Measurements from ENCODE around the gene ZBTB7C. TPM values are rescaled to one million over a fixed set of nuclear protein-coding genes. Genes with fewer than 3 reads are reported as not detected.

ZBTB7C gene
- total and polyA plus RNA-seq, 2 of the 8 experiments (the other 6 are each of a cell fraction or from before 2014, with no cell fraction given): 0.15 to 0.45 TPM

GRCh38 chr18:48123941-48124340, 285.2 kb downstream of the ZBTB7C start:
- no peak overlapping the region for H3K56ac ChIP-seq (replicated peaks; ENCODE audit: insufficient read length, low read depth, low read length)
- H2AK5ac ChIP-seq (ENCODE audit: low read depth, low read length): no peak overlapping the region
- WGBS, 2 experiments (ENCODE audit: extremely low coverage in 1 of 2, insufficient coverage in 1 of 2, insufficient read length in 1 of 2, insufficient replicate concordance in 2 of 2, low coverage in 1 of 2, low lambda C conversion rate in 2 of 2, missing lambda C conversion rate in 1 of 2): 86% methylated on average over 4 of the region's 4 CpGs; no CpG with 5 or more reads in 1 of the 2 experiments
- no peak overlapping the region for H2BK12ac ChIP-seq (ENCODE audit: low read depth, low read length)
- no peak overlapping the region for H3K14ac ChIP-seq (ENCODE audit: insufficient read length)
- no peak for DNase-seq (ENCODE audit: low read depth in 1 of 2, low spot score in 2 of 2)
- no peak overlapping the region for H2BK20ac ChIP-seq (ENCODE audit: low read length)
- no peak overlapping the region for H2AFZ ChIP-seq (ENCODE audit: low read length)
- no peaks in the 10 kb centered on the region for H4K20me1 ChIP-seq (replicated peaks in 1 of 2; ENCODE audit: control insufficient read depth in 1 of 2, insufficient read depth in 2 of 2, low read length in 2 of 2)
- H2BK15ac ChIP-seq (ENCODE audit: low read length): no peak overlapping the region
- no peak overlapping the region for H4K8ac ChIP-seq (ENCODE audit: extremely low read depth, insufficient read depth, low read length)
- no peak for FAIRE-seq
- H3K9me3 ChIP-seq (ENCODE audit: insufficient read depth in 2 of 2, low read depth in 1 of 2, low read length in 1 of 2): no peaks in the 10 kb centered on the region
- no peaks in the 10 kb centered on the region for H3K27me3 ChIP-seq (replicated peaks in 1 of 4; ENCODE audit: control insufficient read depth in 3 of 4, extremely low read depth in 1 of 4, insufficient read depth in 3 of 4, low read length in 3 of 4)
- H2BK5ac ChIP-seq (ENCODE audit: low read depth, low read length): no peak overlapping the region
- H3K36me3 ChIP-seq (ENCODE audit: control insufficient read depth in 2 of 4, insufficient read depth in 4 of 4, low read length in 3 of 4): no peaks in the 10 kb centered on the region
- no peak overlapping the region for H3K23ac ChIP-seq (ENCODE audit: insufficient read length)
- no peak overlapping the region for H4K5ac ChIP-seq (ENCODE audit: insufficient read length, low read depth, low read length)
- no peaks in the 10 kb centered on the region for H3K79me1 ChIP-seq (ENCODE audit: low read depth, low read length)
- no peak overlapping the region for H3K18ac ChIP-seq (ENCODE audit: extremely low read depth, low read length)
- no peaks in the 10 kb centered on the region for H3K79me2 ChIP-seq (ENCODE audit: control insufficient read depth in 1 of 2, insufficient read depth in 2 of 2, low read length in 2 of 2)
- H4K91ac ChIP-seq (replicated peaks; ENCODE audit: insufficient read length, low read length): no peak overlapping the region
- CTCF ChIA-PET (ENCODE audit: partially characterized antibody): interaction anchor here (0.9 to 2.2 kb wide), 7 partner anchors 14 to 369 kb away, joined by 3 to 6 read pairs (median 4); no protein-coding TSS in a partner anchor
- peaks cover 0 to 8% (median 4%) of the 10 kb centered on the region in 4 experiments; a peak in 3 of 7 replicates for H3K4me1 ChIP-seq (replicated peaks in 1 of 4; ENCODE audit: control insufficient read depth in 3 of 4, insufficient read depth in 4 of 4, low read length in 3 of 4)
- H3K23me2 ChIP-seq (ENCODE audit: low read depth, low read length): no peaks in the 10 kb centered on the region
- no peak overlapping the region for H3K27ac ChIP-seq (ENCODE audit: low read depth, low read length)
- H3K4me2 ChIP-seq (ENCODE audit: insufficient read depth in 1 of 2, low read depth in 2 of 2, low read length in 2 of 2): no peak overlapping the region
- TF ChIP-seq CBX5 (IDR thresholded peaks at IDR 0.05; ENCODE audit: low read depth, low read length) (no peak), CTBP2 (IDR thresholded peaks at IDR 0.05; ENCODE audit: borderline replicate concordance, insufficient read depth, insufficient read length, low read length) (no peak), RXRA (IDR thresholded peaks at IDR 0.05; ENCODE audit: insufficient read depth, low read depth, low read length) (no peak), KDM4A (IDR thresholded peaks at IDR 0.05; ENCODE audit: low read depth, low read length, severe bottlenecking) (no peak), NRF1 (IDR thresholded peaks at IDR 0.05; ENCODE audit: low read depth, low read length) (no peak), CTCF (IDR thresholded peaks at IDR 0.05; ENCODE audit: control extremely low read depth in 1 of 3, insufficient read depth in 1 of 3, low read depth in 1 of 3, low read length in 3 of 3) (no peak), SRF (IDR thresholded peaks at IDR 0.05; ENCODE audit: low read depth, low read length) (no peak), TAF1 (IDR thresholded peaks at IDR 0.05; ENCODE audit: low read depth, low read length) (no peak), TCF12 (IDR thresholded peaks at IDR 0.05; ENCODE audit: low read depth, low read length) (no peak), ATF3 (IDR thresholded peaks at IDR 0.05; ENCODE audit: insufficient read depth, low read depth, low read length) (no peak)
- no peak overlapping the region for H3K4me3 ChIP-seq (ENCODE audit: extremely low read depth in 1 of 4, insufficient read depth in 2 of 4, low read depth in 3 of 4, low read length in 4 of 4)
- no peak overlapping the region for H2BK120ac ChIP-seq (replicated peaks; ENCODE audit: low read depth, low read length)
- POLR2A ChIA-PET (ENCODE audit: partially characterized antibody): no interaction called here
- H3K9ac ChIP-seq (replicated peaks in 1 of 4; ENCODE audit: extremely low read depth in 1 of 4, low read depth in 3 of 4, low read length in 3 of 4): no peak overlapping the region
- H3K4ac ChIP-seq (replicated peaks; ENCODE audit: insufficient read length, low read depth, low read length): no peak overlapping the region
